CD14-positive monocyte (primary cell): ENCODE data around the gene SUSD1. TPM values are rescaled to one million over a fixed set of nuclear protein-coding genes. Genes with fewer than 3 reads are reported as not detected.
A peak's percentile ranks its signal among the peaks of the same experiment; 100 is the strongest.

ENCODE experiments used
- DNase-seq, 3 donors: peaks; one replicate each; pipeline ENCODE4 v3.0.0-alpha.2; 2011 to 2022
- H2AFZ ChIP-seq: 2 replicates; pipeline ENCODE4 v1.6.0; 2012; ENCODE audit warnings: mild to moderate bottlenecking, low read depth, low read length, inconsistent platforms; ENCODE audit not compliant: insufficient read depth, poor library complexity, severe bottlenecking
- H3K27ac ChIP-seq, 2 donors: 1 replicate in 1 of 2; 2 replicates in 1 of 2; pipeline ENCODE4 v1.5.1; 2012 to 2013; ENCODE audit warnings: low read length in 2 of 2, control low read depth in 1 of 2, inconsistent platforms in 1 of 2, low read depth in 1 of 2, mild to moderate bottlenecking in 1 of 2
- H3K27me3 ChIP-seq, 2 donors: one replicate each; pipeline versions ENCODE4 v1.6.0 to v1.6.1; 2011 to 2013; ENCODE audit warnings: low read length in 2 of 2; ENCODE audit not compliant: control insufficient read depth in 2 of 2, insufficient read depth in 2 of 2
- H3K36me3 ChIP-seq, 2 donors: replicated peaks in 1 of 2; 1 replicate in 1 of 2; 2 replicates in 1 of 2; pipeline versions ENCODE4 v1.5.1 to v1.6.1; 2012 to 2013; ENCODE audit warnings: low read length in 2 of 2, control low read depth in 1 of 2, inconsistent platforms in 1 of 2, mild to moderate bottlenecking in 1 of 2; ENCODE audit not compliant: insufficient read depth in 2 of 2, control insufficient read depth in 1 of 2
- H3K4me1 ChIP-seq, 2 donors: 1 replicate in 1 of 2; 2 replicates in 1 of 2; pipeline versions ENCODE4 v1.5.1 to v1.6.1; 2012 to 2013; ENCODE audit warnings: low read length in 2 of 2, control low read depth in 1 of 2, inconsistent platforms in 1 of 2, mild to moderate bottlenecking in 1 of 2, moderate library complexity in 1 of 2; ENCODE audit not compliant: insufficient read depth in 2 of 2, control insufficient read depth in 1 of 2
- H3K4me2 ChIP-seq: replicated peaks from 2 replicates; pipeline ENCODE3; 2012; ENCODE audit warnings: low read length, moderate library complexity, mild to moderate bottlenecking; ENCODE audit not compliant: poor library complexity, severe bottlenecking; ENCODE audit errors: extremely low read depth
- H3K4me3 ChIP-seq, 3 experiments: fragments of 200-600 bp in 1 of 3; sonication (generic) in 1 of 3; replicated peaks in 1 of 3; 1 replicate in 2 of 3; 2 replicates in 1 of 3; pipeline ENCODE4 v1.5.1; 2011 to 2013; ENCODE audit warnings: low read length in 3 of 3, mild to moderate bottlenecking in 3 of 3, control low read depth in 2 of 3, low read depth in 2 of 3, inconsistent platforms in 1 of 3, moderate library complexity in 1 of 3
- H3K79me2 ChIP-seq: 2 replicates; pipeline ENCODE4 v1.6.0; 2012; ENCODE audit warnings: mild to moderate bottlenecking, control low read depth, inconsistent platforms, low read length, moderate library complexity; ENCODE audit not compliant: insufficient read depth
- H3K9ac ChIP-seq: 2 replicates; pipeline ENCODE4 v1.6.0; 2017; ENCODE audit warnings: low read length, mild to moderate bottlenecking; ENCODE audit not compliant: insufficient read depth, poor library complexity, severe bottlenecking
- H3K9me3 ChIP-seq, 2 donors: replicated peaks in 1 of 2; 1 replicate in 1 of 2; 2 replicates in 1 of 2; pipeline versions ENCODE4 v1.5.1 to v1.6.1; 2012 to 2013; ENCODE audit warnings: low read length in 2 of 2, control low read depth in 1 of 2; ENCODE audit not compliant: control insufficient read depth in 1 of 2, insufficient read depth in 1 of 2
- H4K20me1 ChIP-seq: 2 replicates; pipeline ENCODE4 v1.6.0; 2012; ENCODE audit warnings: mild to moderate bottlenecking, low read length, control low read depth, moderate library complexity; ENCODE audit not compliant: insufficient read depth
- H3K27ac Mint-ChIP-seq, 7 donors: one replicate each; pipeline ENCODE4 v1.8.0; 2020; ENCODE audit warnings: mild to moderate bottlenecking in 7 of 7, mixed read lengths in 7 of 7, moderate library complexity in 6 of 7, inconsistent platforms in 2 of 7
- H3K27me3 Mint-ChIP-seq, 3 donors: one replicate each; pipeline ENCODE4 v1.8.0; 2021 to 2022; ENCODE audit warnings: low read depth in 3 of 3, mild to moderate bottlenecking in 3 of 3, mixed read lengths in 3 of 3, moderate library complexity in 3 of 3, inconsistent platforms in 1 of 3
- H3K36me3 Mint-ChIP-seq, 2 donors: one replicate each; pipeline ENCODE4 v1.8.0; 2020; ENCODE audit warnings: mixed read lengths in 2 of 2, inconsistent platforms in 1 of 2, mild to moderate bottlenecking in 1 of 2
- H3K4me1 Mint-ChIP-seq: one replicate; pipeline ENCODE4 v1.8.0; 2020; ENCODE audit warnings: mild to moderate bottlenecking, mixed read lengths
- H3K4me3 Mint-ChIP-seq, 2 donors: one replicate each; pipeline ENCODE4 v1.8.0; 2020; ENCODE audit warnings: mild to moderate bottlenecking in 2 of 2, mixed read lengths in 2 of 2, moderate library complexity in 1 of 2
- H3K9me3 Mint-ChIP-seq, 7 donors: one replicate each; pipeline ENCODE4 v1.8.0; 2020 to 2022; ENCODE audit warnings: mixed read lengths in 7 of 7, mild to moderate bottlenecking in 6 of 7, moderate library complexity in 6 of 7, inconsistent platforms in 2 of 7
- WGBS: methylation state at CpG from one replicate; pipeline ENCODE4 v1.1.5; 2013; ENCODE audit warnings: missing lambda C conversion rate; ENCODE audit not compliant: insufficient coverage; 5-methylcytosine and 5-hydroxymethylcytosine counted together
- intact Hi-C, 2 donors: fragments of 100-400 bp; cut with micrococcal nuclease; formaldehyde crosslinking; loops; one replicate each; pipeline versions ENCODE4 v1.15.0 to v1.15.1; 2023
- polyA plus RNA-seq, 3 donors: library from polyadenylated mRNA; depleted of rRNA in 1 of 3; unstranded in 2 of 3; stranded (reverse) in 1 of 3; fragments of 300-500 nt in 2 of 3; fragments of >200 nt in 1 of 3; fragmentation: Illumina TruSeq in 2 of 3; gene quantifications; 1 replicate in 2 of 3; 2 replicates in 1 of 3; pipeline ENCODE4 v1.2.3, GENCODE V29; 2012 to 2021
- TF ChIP-seq, protein P1 (sequence below): fragments of 200-600 bp; IDR thresholded peaks from one replicate; pipeline ENCODE4 v1.8.0; 2022; ENCODE audit warnings: antibody characterized with exemption, mild to moderate bottlenecking

Gene SUSD1
- polyA plus RNA-seq, 3 donors, result 29.1 to 42.3 (median 30.9) TPM

GRCh38 chr9:112087506-112087905 is 87.6 kb downstream of the SUSD1 start:
- Mint-ChIP-seq H3K27me3 (no peaks in the 10 kb centered on the region), H3K36me3 (peaks cover 67 to 92% of the 10 kb centered on the region in 2 donors), H3K4me3 (no peak overlapping the region), H3K27ac (peak overlapping the region in 2 of 7 donors; percentile 12 to 48), H3K9me3 (peaks cover 0 to 5% (median 0%) of the 10 kb centered on the region in 7 donors), H3K4me1 (no peaks in the 10 kb centered on the region)
- Histone ChIP-seq H4K20me1 (no peaks in the 10 kb centered on the region), H3K27me3 (no peaks in the 10 kb centered on the region), H3K36me3 (peaks cover 78 to 96% of the 10 kb centered on the region in 2 donors), H3K27ac (no peak overlapping the region), H3K9me3 (no peaks in the 10 kb centered on the region), H3K4me2 (no peak overlapping the region), H3K4me1 (no peaks in the 10 kb centered on the region), H2AFZ (no peak overlapping the region), H3K79me2 (no peaks in the 10 kb centered on the region), H3K4me3 (no peak overlapping the region), H3K9ac (no peak overlapping the region)
- intact Hi-C loops, result no loop called here
- DNase-seq, result no peak
- TF ChIP-seq, protein P1, sequence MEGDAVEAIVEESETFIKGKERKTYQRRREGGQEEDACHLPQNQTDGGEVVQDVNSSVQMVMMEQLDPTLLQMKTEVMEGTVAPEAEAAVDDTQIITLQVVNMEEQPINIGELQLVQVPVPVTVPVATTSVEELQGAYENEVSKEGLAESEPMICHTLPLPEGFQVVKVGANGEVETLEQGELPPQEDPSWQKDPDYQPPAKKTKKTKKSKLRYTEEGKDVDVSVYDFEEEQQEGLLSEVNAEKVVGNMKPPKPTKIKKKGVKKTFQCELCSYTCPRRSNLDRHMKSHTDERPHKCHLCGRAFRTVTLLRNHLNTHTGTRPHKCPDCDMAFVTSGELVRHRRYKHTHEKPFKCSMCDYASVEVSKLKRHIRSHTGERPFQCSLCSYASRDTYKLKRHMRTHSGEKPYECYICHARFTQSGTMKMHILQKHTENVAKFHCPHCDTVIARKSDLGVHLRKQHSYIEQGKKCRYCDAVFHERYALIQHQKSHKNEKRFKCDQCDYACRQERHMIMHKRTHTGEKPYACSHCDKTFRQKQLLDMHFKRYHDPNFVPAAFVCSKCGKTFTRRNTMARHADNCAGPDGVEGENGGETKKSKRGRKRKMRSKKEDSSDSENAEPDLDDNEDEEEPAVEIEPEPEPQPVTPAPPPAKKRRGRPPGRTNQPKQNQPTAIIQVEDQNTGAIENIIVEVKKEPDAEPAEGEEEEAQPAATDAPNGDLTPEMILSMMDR, result no peak

DNA sequence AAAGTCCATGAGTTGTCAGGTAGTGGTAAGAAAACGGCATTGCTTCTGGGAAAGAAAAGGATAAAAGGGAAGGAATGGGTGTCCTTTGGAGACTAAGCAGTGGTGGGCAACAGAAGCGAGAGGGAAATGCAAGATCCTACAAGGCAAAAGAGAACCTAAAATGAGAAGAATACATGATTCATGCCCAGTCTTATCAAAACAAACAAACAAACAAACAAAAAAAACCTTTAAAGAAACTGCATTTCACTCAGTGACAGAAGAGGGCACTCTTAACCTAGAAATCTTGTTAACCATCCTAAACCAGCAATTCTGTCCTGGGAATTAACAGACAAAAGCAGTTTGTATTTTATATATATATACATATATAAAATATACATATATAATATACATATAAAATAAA is 88.5 kb downstream of the SUSD1 start:
- TF ChIP-seq, protein P1, result peak; percentile 60
- no peak overlapping the region for H2AFZ ChIP-seq
- no peak for DNase-seq
- no peaks in the 10 kb centered on the region for H3K9me3 ChIP-seq
- intact Hi-C loops, result no loop called here
- no peaks in the 10 kb centered on the region for H3K27me3 ChIP-seq
- H3K4me3 ChIP-seq, result no peak overlapping the region
- H3K27me3 Mint-ChIP-seq, result no peaks in the 10 kb centered on the region
- H3K4me2 ChIP-seq, result no peak overlapping the region
- H3K9me3 Mint-ChIP-seq, result peaks cover 0 to 5% (median 0%) of the 10 kb centered on the region in 7 donors
- H3K4me1 Mint-ChIP-seq, result no peaks in the 10 kb centered on the region
- H3K9ac ChIP-seq, result no peak overlapping the region
- H3K4me1 ChIP-seq, result no peaks in the 10 kb centered on the region
- no peak overlapping the region for H3K4me3 Mint-ChIP-seq
- no peaks in the 10 kb centered on the region for H4K20me1 ChIP-seq
- peaks cover 69 to 91% of the 10 kb centered on the region in 2 donors for H3K36me3 Mint-ChIP-seq
- peaks cover 79 to 96% of the 10 kb centered on the region in 2 donors for H3K36me3 ChIP-seq
- WGBS, result 100% methylated on average over 1 of the region's 2 CpGs
- peak overlapping the region in 2 of 7 donors; percentile 46 to 81 for H3K27ac Mint-ChIP-seq
- H3K27ac ChIP-seq, result no peak overlapping the region
- no peaks in the 10 kb centered on the region for H3K79me2 ChIP-seq
